ENCODE results near the gene DNASE1L1.

- TF ChIP-seq JUND (IDR thresholded peaks at IDR 0.05) (no peak), EGR1 (IDR thresholded peaks at IDR 0.05; ENCODE audit: low read depth in 2 of 2) (no peak), REST (IDR thresholded peaks at IDR 0.05) (no peak)
- TF ChIP-seq, protein P1, sequence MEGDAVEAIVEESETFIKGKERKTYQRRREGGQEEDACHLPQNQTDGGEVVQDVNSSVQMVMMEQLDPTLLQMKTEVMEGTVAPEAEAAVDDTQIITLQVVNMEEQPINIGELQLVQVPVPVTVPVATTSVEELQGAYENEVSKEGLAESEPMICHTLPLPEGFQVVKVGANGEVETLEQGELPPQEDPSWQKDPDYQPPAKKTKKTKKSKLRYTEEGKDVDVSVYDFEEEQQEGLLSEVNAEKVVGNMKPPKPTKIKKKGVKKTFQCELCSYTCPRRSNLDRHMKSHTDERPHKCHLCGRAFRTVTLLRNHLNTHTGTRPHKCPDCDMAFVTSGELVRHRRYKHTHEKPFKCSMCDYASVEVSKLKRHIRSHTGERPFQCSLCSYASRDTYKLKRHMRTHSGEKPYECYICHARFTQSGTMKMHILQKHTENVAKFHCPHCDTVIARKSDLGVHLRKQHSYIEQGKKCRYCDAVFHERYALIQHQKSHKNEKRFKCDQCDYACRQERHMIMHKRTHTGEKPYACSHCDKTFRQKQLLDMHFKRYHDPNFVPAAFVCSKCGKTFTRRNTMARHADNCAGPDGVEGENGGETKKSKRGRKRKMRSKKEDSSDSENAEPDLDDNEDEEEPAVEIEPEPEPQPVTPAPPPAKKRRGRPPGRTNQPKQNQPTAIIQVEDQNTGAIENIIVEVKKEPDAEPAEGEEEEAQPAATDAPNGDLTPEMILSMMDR (IDR thresholded peaks at IDR 0.05; ENCODE audit: low read depth, low read length, missing input control), result no peak
Observed at GRCh38 chrX:154367474-154368308, 41.4 kb downstream of the DNASE1L1 start.
